GM21576 (cell line): Measurements from ENCODE around the gene LPP.

ENCODE experiments used
- ATAC-seq: cut with Tn5 transposase; IDR thresholded peaks from one replicate; pipeline ENCODE4 v1.9.1; 2021; ENCODE audit warnings: mild to moderate bottlenecking, moderate library complexity; ENCODE audit not compliant: unreplicated experiment

LPP gene

GRCh38 chr3:188135271-188135670, 18.7 kb upstream of the LPP start:
- ATAC-seq: no peak

GRCh38 chr3:188137051-188137450, 16.9 kb upstream of the LPP start:
- no peak for ATAC-seq

DNA sequence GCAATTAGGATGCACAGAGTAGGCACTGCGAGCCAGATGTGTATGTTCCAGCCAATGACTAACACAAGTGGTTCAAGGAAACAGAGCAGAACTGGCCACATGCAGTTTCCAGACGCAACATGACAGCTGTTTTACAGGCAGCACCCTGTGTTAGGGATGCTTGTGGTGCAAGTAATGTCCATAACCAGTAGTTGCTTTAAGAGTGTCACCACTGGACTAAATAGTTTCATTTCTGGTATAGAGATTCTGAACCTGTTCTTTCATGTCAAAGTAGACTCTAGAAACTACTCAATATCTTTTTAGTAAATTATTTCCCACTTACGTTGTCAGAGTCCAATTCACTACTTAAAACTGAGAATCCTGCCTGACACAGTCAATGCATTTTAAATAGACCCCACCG, 14.5 kb upstream of the LPP start:
- ATAC-seq: no peak

- no peak for ATAC-seq
Observed at GRCh38 chr3:188146219-188146618, 7.7 kb upstream of the LPP start.

GRCh38 chr3:188147782-188148181, 6.2 kb upstream of the LPP start:
- ATAC-seq: no peak

DNA sequence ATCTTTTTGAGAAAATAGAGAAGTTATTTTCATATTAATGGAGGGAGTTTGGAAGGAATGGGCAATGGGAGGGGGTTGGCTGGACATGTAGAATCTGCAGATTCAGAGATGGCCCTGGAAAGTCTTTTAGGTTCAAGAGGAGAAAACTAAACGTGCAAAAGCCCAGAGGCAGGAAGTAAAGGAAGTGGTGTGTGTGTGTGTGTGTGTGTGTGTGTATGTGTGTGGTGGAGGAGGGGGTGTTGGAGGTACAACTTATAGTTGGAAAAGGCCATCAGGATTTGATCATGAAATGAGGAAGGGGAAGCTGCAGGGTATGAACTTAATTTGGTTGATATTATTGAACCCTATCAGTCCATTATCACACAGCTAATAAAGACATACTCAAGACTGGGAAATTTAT, 5.6 kb upstream of the LPP start:
- no peak for ATAC-seq

DNA sequence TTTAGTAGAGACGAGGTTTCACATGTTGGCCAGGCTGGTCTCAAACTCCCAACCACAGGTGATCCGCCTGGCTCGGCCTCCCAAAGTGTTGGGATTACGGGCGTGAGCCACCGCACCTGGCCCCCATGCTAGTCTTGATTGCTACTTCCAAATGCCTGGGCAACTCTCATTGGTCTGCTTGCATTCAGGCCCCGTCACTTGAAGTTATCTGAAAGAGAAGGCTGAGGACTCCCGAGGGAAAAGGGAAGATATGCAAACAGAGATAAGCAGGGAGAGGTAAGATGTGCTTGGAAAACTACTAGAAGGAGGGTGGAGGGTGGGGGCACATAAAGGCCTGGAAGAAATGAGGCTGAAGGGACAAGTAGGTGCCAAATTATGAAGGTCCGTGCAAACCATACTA, 4.4 kb upstream of the LPP start:
- no peak for ATAC-seq

- ATAC-seq: no peak
Observed at GRCh38 chr3:188150982-188151381, 3.0 kb upstream of the LPP start.

DNA sequence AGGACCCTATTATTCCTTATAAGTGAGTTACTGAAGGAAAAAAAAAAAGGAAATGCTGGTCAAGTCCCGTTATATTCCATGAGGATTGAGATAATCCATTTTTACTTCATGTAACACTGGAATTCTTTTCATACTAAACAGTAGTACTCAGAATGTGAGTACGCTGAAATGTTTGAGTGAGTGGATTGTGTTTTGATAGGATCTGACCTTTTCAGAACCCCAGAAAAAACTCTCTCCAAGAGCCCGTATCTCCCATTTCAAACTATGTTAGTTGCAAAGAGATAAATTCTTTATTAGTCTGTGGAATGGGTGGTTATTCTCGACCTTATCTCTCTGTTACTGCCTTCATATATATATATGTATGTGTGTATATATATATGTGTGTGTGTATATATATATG, 2.5 kb upstream of the LPP start:
- ATAC-seq: no peak

DNA sequence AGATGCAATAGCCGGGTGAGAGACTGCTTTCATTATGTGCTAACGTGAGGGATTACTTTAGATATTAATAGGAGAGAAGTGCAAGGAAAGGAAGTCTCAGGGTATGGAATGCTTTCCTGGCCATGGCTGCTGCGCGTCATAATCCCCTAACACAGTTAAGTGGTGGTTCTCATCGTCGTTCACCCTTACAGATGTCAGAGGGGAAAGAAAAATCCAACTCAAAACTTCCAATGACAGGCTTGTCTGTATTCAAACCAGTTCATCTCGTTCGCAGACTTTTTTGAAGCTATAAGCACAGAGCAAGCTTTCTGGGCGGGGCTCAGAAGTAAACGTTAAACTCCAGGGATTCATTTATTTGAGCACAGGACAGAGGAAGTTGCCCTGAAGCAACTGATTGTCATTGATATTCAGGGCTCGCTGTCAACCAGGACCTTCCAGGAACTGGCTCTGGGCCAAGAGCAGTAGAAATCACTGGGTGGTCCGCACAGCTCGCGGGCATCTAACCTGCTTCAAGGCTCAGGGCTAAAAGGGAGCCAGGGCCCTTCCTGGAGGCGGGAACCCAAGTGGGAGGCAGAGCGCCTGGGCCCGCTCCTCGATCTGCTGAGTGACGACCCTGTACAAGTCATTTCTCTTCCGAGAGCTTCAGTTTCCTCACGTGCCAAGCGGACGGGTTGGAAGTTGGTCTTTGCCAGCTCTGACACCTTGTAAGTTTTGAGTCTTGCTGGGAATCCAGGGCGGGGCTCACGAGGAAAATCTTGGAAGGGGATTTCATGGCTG, 1.1 kb upstream of the LPP start:
- no peak for ATAC-seq

- ATAC-seq: peak; percentile 13
Observed at GRCh38 chr3:188153437-188154013, 432 bp upstream of the LPP start.

DNA sequence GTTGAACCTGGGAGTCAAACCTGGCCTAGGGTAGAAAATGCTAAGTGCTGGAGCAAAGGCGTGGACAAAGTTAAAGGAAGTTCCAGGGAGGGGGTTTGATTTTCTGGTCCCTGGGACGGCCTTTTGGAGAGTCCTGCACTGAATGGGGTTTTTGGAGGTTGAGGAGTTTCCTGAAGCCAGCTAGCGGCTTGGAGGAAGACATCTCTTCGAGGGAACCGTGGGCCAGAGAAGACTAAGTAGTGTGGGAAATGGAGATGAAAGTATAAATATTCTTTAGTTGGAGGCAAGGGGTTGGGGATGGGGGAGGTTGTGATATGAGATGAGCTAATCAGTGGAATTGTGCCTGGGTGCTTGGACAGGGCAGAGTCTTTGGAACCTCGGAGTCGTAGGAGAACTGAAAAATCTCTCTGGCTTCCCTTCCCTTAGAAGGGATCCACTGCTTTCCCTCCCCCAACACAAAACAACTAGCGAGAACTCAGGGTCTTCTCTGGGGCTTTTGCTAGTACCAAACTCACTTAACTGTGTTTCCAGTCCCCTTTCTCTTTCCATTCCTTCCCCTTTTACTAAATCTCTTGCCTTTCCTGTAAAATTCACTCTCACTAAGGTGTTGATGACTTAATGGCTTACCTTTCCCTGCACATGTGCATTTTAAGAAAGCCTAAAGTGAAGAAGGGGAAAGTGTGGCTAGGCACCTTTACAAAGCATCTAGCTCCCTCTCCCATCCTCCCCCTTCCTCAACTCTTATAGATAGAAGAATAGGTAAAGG, 1.0 kb downstream of the LPP start:
- ATAC-seq: no peak

DNA sequence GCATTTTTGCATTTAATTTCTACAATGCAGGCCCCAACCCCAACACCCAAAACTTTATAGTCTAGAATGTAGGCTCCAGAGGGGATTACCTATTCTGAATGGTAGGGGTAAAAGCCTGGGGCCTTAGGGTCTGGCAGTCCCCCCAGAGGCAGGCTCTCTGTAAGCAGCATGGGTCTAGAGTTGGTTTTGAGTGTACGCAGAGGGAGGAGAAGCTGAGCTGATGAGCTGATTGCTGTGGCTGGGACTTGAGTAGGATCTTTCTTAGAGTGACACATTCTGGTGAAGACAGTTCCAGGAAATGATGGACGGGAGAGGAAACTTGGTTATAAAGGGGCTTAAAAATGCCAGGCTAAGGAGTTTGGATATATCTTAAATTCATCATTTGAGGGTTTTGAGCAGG, 2.1 kb downstream of the LPP start:
- no peak for ATAC-seq

DNA sequence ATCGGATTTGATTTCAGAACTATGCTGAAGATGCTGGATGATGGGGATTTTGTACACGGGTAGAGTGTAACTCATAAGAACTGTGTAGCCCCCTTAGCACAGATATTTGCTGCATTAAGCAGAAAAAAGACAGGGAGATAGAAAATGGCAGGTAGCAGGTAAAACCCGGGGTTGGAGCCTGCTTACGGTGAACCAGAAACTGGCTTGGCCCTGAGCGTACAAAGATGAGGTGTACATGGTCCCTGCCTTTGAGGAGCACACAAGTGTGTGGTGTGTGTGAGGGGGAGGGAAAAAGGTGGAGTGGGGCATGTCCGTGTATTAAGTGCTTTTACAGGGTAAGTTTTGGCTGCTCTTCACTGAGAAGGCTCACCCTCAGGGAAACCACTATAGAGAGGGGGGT, 3.5 kb downstream of the LPP start:
- no peak for ATAC-seq

DNA sequence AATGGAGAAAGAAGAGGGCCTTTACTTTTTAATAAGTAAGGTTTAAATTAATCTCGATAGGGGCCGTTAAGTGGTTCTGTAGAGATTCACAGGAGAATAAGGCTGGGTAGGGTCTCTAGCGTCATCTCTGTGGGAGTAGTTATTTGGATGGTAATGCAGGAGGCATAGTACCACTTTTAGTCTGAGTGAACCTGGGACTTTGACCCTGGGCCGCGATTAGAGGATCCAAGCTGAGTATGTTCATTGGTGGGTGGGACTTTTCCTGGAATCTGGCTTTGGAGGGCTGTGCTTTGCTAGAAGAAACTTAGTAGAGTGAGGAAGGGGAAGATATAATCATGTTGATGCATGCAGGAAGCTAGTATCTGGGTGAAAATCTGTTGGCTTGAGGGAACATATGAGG, 4.0 kb downstream of the LPP start:
- no peak for ATAC-seq

- no peak for ATAC-seq
Observed at GRCh38 chr3:188158731-188159310, 4.9 kb downstream of the LPP start.

- ATAC-seq: no peak
Observed at GRCh38 chr3:188160751-188161150, 6.8 kb downstream of the LPP start.

DNA sequence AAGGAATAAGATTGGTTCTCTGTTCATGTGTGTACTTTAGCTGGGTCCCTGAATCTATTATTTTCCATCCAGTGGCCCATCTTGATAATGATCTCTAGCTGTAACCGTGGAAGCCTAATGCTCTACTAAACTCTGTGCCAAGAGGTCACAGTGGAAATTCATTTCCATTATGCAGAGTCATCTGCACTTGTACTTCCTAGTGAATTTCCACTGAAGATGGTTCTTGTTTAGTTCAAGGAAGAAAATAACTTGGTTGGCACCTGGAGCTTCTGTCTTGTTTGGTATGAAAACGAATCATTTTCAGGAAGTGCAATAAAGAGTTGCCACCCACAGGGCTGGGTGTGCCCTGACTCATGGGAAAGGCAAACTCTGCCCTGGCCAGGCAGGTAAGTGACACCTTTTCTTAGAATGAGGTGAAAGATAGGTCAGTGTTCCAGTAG, 10.3 kb downstream of the LPP start:
- no peak for ATAC-seq

GRCh38 chr3:188165596-188165995, 11.6 kb downstream of the LPP start:
- no peak for ATAC-seq

DNA sequence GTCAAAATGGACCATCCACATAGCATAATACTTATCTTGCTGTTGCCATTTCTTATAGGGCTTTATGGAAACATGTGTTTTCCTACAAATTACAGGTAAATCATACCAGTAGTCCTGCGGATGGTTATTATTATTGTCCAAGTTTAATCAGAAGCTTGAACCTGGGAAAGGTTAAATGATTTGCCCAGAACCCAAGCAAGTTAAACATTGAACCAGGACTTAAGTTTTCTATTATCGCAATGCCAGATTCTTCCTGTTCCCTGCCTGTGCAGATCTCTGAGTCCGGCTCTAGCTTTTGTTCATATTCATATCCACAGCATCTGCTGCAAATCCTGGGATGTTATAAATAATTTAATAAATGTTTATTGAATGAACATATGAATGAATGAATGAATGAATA, 12.5 kb downstream of the LPP start:
- no peak for ATAC-seq

DNA sequence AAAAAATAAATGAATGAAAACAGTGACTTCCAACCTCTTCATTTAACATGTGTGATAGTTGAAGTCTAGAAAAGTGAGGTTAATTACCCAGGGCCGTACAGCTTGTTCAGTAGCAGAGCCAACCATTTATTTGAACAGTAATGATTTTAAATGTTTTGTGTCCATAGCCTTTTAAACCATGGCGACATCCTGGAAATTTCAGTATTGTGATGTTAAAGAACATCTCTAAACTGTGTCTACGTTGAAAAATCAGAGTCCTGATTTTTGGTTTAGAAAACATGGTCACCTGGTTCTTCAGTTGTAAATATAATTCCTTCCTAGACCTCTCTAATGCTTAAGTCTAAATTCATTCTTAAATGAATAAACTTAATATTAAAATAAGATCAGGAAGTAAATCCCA, 14.2 kb downstream of the LPP start:
- no peak for ATAC-seq

- ATAC-seq: no peak
Observed at GRCh38 chr3:188168648-188169047, 14.7 kb downstream of the LPP start.
